CD4-positive, CD25-positive, alpha-beta regulatory T cell (primary cell): Measurements from ENCODE around the gene SMO. TPM values are rescaled to one million over a fixed set of nuclear protein-coding genes. Genes with fewer than 3 reads are reported as not detected.
"Not testable (repeated sequence)": the region's sequence is repeated elsewhere in the genome, so short reads cannot be mapped to it uniquely, and the experiment has no call there.

Experiments
- ATAC-seq, 2 donors: fragments of 150-1000 bp; cut with Tn5 transposase; one replicate each; pipeline ENCODE4 v1.10.0; 2021; ENCODE audit warnings: low read depth in 2 of 2, moderate number of reproducible peaks in 2 of 2, moderate library complexity in 1 of 2
- DNase-seq, 3 donors: peaks; one replicate each; pipeline versions ENCODE4 v3.0.0 to v3.0.0-alpha.2; 2012 to 2022; ENCODE audit warnings: mixed read lengths in 1 of 3
- H3K27ac ChIP-seq: one replicate; pipeline ENCODE4 v1.7.0; 2013; ENCODE audit warnings: mild to moderate bottlenecking, low read length; ENCODE audit not compliant: insufficient read depth, poor library complexity, severe bottlenecking
- H3K27me3 ChIP-seq: one replicate; pipeline ENCODE4 v1.7.0; 2013; ENCODE audit warnings: low read length; ENCODE audit not compliant: control insufficient read depth, insufficient read depth
- H3K36me3 ChIP-seq: one replicate; pipeline ENCODE4 v1.7.0; 2013; ENCODE audit warnings: mild to moderate bottlenecking, low read length, moderate library complexity; ENCODE audit not compliant: control insufficient read depth, insufficient read depth
- H3K4me1 ChIP-seq: 2 replicates; pipeline ENCODE4 v1.7.0; 2013; ENCODE audit warnings: mild to moderate bottlenecking, low read length; ENCODE audit not compliant: insufficient read depth, control insufficient read depth, poor library complexity, severe bottlenecking
- H3K4me3 ChIP-seq: one replicate; pipeline ENCODE4 v1.7.0; 2013; ENCODE audit warnings: low read depth, mild to moderate bottlenecking, low read length, moderate library complexity
- H3K9me3 ChIP-seq, 2 experiments: 1 replicate in 1 of 2; 2 replicates in 1 of 2; pipeline ENCODE4 v1.7.0; 2013; ENCODE audit warnings: low read length in 2 of 2, mild to moderate bottlenecking in 1 of 2, moderate library complexity in 1 of 2; ENCODE audit not compliant: control insufficient read depth in 2 of 2
- H3K27ac Mint-ChIP-seq, 3 donors: one replicate each; pipeline ENCODE4 v1.8.0; 2020 to 2022; ENCODE audit warnings: mild to moderate bottlenecking in 3 of 3, mixed read lengths in 3 of 3, moderate library complexity in 2 of 3
- H3K27me3 Mint-ChIP-seq: one replicate; pipeline ENCODE4 v1.8.0; 2022; ENCODE audit warnings: mild to moderate bottlenecking, mixed read lengths
- H3K36me3 Mint-ChIP-seq: one replicate; pipeline ENCODE4 v1.8.0; 2020; ENCODE audit warnings: mixed read lengths
- H3K4me1 Mint-ChIP-seq, 4 donors: one replicate each; pipeline ENCODE4 v1.8.0; 2020 to 2022; ENCODE audit warnings: mixed read lengths in 4 of 4, mild to moderate bottlenecking in 1 of 4
- H3K4me3 Mint-ChIP-seq, 4 donors: one replicate each; pipeline ENCODE4 v1.8.0; 2020 to 2022; ENCODE audit warnings: mild to moderate bottlenecking in 4 of 4, mixed read lengths in 4 of 4, moderate library complexity in 3 of 4
- H3K9me3 Mint-ChIP-seq, 7 donors: one replicate each; pipeline ENCODE4 v1.8.0; 2020 to 2022; ENCODE audit warnings: mixed read lengths in 7 of 7, mild to moderate bottlenecking in 3 of 7, moderate library complexity in 2 of 7
- polyA plus RNA-seq, 4 donors: library from polyadenylated mRNA; unstranded; fragments of 300-500 nt; fragmentation: Illumina TruSeq; gene quantifications; one replicate each; pipeline ENCODE4 v1.2.3, GENCODE V29; 2021
- total RNA-seq: library from RNA; stranded (reverse); gene quantifications from one replicate; pipeline ENCODE4 v1.2.3, GENCODE V29; 2022

The SMO gene
- total and polyA plus RNA-seq, 5 donors from 2014 or later: 0.12 TPM; not detected in 4

DNA sequence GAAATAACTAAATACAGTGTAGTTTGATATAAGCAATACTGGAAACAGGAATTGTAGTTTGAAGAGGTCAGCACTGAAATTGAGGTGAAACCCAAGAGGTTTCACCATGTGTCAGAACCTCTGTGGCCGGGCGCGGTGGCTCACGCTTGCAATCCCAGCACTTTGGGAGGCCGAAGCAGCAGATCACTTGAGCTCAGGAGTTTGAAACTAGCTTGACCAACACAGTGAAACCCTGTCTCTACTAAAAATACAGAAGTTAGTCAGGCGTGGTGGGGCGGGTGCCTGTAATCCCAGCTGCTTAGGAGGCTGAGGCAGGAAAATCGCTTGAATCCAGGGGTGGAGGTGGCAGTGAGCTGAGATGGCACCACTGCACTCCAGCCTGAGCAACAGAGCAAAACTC is 50.1 kb downstream of the SMO start:
- Mint-ChIP-seq H3K9me3 (peaks cover 0 to 2% (median 0%) of the 10 kb centered on the region in 7 donors), H3K4me1 (peaks cover 7 to 21% (median 11%) of the 10 kb centered on the region in 4 donors), H3K4me3 (no peak overlapping the region), H3K27me3 (no peaks in the 10 kb centered on the region), H3K27ac (no peak overlapping the region), H3K36me3 (peaks cover 12% of the 10 kb centered on the region)
- H3K9me3 ChIP-seq: no peaks in the 10 kb centered on the region
- DNase-seq: no peak
- no peaks in the 10 kb centered on the region for H3K27me3 ChIP-seq
- H3K36me3 ChIP-seq: no peaks in the 10 kb centered on the region
- no peaks in the 10 kb centered on the region for H3K4me1 ChIP-seq
- no peak overlapping the region for H3K4me3 ChIP-seq
- H3K27ac ChIP-seq: no peak overlapping the region
- ATAC-seq: no peak

DNA sequence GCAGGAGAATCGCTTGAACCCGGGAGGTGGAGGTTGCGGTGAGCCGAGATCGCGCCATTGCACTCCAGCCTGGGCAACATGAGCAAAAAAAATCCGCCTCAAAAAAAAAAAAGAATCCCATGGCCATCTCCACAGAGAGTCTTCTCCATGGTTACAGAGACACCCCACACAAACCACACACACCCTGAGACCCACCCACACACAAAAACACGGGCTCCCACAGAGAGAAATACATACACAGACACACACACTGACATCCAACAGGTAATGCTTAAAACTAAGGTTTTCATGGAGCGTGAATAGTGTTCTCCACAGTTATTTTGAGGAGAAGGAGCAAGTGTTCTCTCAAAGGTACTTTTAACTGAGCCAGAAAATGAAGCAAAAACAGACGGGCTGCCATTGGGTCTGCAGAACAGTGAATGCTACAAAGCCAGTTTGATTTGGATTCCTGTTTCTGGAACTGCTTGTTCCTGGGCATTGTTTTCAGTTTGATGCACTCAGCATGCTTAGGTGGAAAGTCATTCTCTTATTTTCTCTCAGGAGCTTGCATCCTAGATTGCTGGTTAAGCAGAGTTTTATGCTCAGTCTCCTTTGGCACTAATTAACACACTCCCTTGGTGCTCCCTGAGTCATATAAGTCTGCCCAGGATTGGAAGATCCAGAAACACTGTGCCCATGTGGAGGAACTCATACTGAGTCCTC is 51.8 kb downstream of the SMO start:
- Mint-ChIP-seq H3K4me1 (peaks cover 4 to 11% (median 8%) of the 10 kb centered on the region in 4 donors), H3K4me3 (no peak overlapping the region), H3K27me3 (no peaks in the 10 kb centered on the region), H3K9me3 (peaks cover 0 to 2% (median 0%) of the 10 kb centered on the region in 7 donors), H3K27ac (peak overlapping the region in 1 of 3 donors; percentile 6), H3K36me3 (peaks cover 19% of the 10 kb centered on the region)
- Histone ChIP-seq H3K27me3 (no peaks in the 10 kb centered on the region), H3K36me3 (no peaks in the 10 kb centered on the region), H3K27ac (no peak overlapping the region), H3K4me3 (no peak overlapping the region), H3K9me3 (no peaks in the 10 kb centered on the region), H3K4me1 (no peaks in the 10 kb centered on the region)
- DNase-seq (no peak), ATAC-seq (no peak)

DNA sequence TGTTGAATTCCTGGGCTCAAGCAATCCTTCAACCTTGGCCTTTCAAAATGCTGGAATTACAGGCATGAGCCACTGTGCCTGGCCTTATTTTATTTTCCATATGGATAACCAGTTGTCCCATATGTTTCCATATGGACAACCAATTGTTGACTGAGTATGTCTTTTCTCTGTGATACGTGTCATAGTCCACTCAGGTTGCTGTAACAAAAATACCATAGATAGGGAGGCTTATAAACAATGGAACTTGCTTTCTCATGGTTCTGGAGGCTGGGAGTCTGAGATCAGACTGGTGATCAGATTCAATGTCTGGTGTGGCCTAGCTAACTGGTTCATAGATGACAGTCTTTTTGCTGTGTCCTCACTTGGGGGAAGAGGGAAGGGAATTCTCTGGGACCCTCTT is 55.8 kb downstream of the SMO start:
- ATAC-seq (no peak), DNase-seq (no peak)
- H3K4me3 Mint-ChIP-seq: no peak overlapping the region
- no peaks in the 10 kb centered on the region for H3K27me3 ChIP-seq
- H3K9me3 ChIP-seq: no peaks in the 10 kb centered on the region
- H3K4me1 ChIP-seq: no peaks in the 10 kb centered on the region
- peaks cover 21% of the 10 kb centered on the region for H3K36me3 Mint-ChIP-seq
- no peak overlapping the region for H3K27ac Mint-ChIP-seq
- H3K4me3 ChIP-seq: no peak overlapping the region
- peaks cover 0 to 2% (median 0%) of the 10 kb centered on the region in 7 donors for H3K9me3 Mint-ChIP-seq
- H3K4me1 Mint-ChIP-seq: peaks cover 6 to 18% (median 7%) of the 10 kb centered on the region in 4 donors
- no peaks in the 10 kb centered on the region for H3K27me3 Mint-ChIP-seq
- no peaks in the 10 kb centered on the region for H3K36me3 ChIP-seq
- H3K27ac ChIP-seq: no peak overlapping the region

DNA sequence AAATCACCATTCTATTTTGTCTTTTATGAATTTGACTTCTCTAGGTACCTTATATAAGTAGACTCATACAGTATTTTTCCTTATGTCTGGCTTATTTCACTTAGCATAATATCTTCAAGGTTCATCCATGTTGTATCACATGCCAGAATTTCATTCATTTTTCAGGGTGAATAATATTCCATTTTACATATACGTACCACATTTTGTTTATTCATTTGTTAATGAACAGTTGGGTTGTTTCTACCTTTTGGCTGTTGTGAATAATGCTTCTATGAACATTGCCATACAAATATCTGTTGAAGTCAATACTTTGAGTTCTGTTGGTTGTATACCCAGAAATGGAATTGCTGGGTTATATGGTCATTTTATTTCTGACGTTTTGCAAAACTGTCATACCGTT is 57.1 kb downstream of the SMO start:
- no peak overlapping the region for H3K27ac Mint-ChIP-seq
- H3K36me3 Mint-ChIP-seq: peaks cover 17% of the 10 kb centered on the region
- no peaks in the 10 kb centered on the region for H3K27me3 Mint-ChIP-seq
- ATAC-seq (no peak), DNase-seq (no peak)
- no peak overlapping the region for H3K27ac ChIP-seq
- H3K4me1 ChIP-seq: no peaks in the 10 kb centered on the region
- no peaks in the 10 kb centered on the region for H3K27me3 ChIP-seq
- no peaks in the 10 kb centered on the region for H3K36me3 ChIP-seq
- peaks cover 0 to 2% (median 0%) of the 10 kb centered on the region in 7 donors for H3K9me3 Mint-ChIP-seq
- no peaks in the 10 kb centered on the region for H3K9me3 ChIP-seq
- H3K4me3 Mint-ChIP-seq: peak overlapping the region in 1 of 4 donors; percentile 1
- peaks cover 5 to 22% (median 7%) of the 10 kb centered on the region in 4 donors for H3K4me1 Mint-ChIP-seq
- H3K4me3 ChIP-seq: no peak overlapping the region

DNA sequence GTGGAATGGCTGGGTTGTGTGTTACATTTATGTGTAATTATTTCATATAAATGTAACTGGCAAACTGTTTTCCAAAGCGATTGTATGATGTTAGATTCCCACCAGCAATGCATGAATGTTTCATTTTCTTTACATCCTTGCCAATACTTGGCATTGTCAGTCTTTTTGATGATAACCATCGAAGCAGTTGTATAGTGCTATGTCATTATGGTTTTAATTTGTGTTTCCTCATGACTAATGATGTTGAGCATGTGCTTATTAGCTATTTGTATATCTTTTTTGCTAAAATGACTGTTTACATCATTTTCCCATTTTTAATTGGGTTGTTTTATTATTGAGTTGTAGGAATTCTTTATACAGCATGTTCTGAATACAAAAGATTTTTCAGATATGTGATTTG is 58.7 kb downstream of the SMO start:
- H3K4me1 ChIP-seq: no peaks in the 10 kb centered on the region
- H3K27me3 ChIP-seq: no peaks in the 10 kb centered on the region
- H3K4me3 ChIP-seq: no peak overlapping the region
- no peak for ATAC-seq
- H3K36me3 ChIP-seq: no peaks in the 10 kb centered on the region
- no peak overlapping the region for H3K27ac Mint-ChIP-seq
- no peak overlapping the region for H3K4me3 Mint-ChIP-seq
- H3K9me3 Mint-ChIP-seq: peaks cover 0 to 2% (median 0%) of the 10 kb centered on the region in 7 donors
- DNase-seq: no peak
- H3K9me3 ChIP-seq: no peaks in the 10 kb centered on the region
- H3K4me1 Mint-ChIP-seq: peaks cover 5 to 26% (median 15%) of the 10 kb centered on the region in 4 donors
- no peak overlapping the region for H3K27ac ChIP-seq
- H3K27me3 Mint-ChIP-seq: no peaks in the 10 kb centered on the region
- peaks cover 17% of the 10 kb centered on the region for H3K36me3 Mint-ChIP-seq

DNA sequence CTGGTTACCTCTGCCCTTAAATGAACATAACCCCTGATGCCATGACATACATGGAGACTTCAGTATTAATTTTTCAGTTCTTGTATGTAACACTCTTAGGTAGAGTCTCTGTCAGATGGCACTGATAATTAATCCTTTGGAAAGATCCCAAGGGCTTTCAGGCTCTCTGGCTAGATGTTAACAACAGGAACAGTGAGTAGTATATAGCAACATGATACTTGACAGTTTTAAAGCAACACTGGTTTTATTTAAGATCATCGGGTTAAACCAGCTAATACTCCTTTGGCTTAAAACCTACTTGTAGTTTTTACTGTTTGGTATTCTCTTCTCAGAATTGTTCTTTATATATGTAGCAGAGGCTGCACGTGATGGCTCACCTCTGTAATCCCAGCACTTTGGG is 63.7 kb downstream of the SMO start:
- DNase-seq (no peak), ATAC-seq (no peak)
- Mint-ChIP-seq H3K27ac (peak overlapping the region in 1 of 3 donors; percentile 18), H3K4me3 (no peak overlapping the region), H3K36me3 (no peaks in the 10 kb centered on the region), H3K4me1 (peaks cover 4 to 25% (median 14%) of the 10 kb centered on the region in 4 donors), H3K9me3 (no peaks in the 10 kb centered on the region), H3K27me3 (no peaks in the 10 kb centered on the region)
- Histone ChIP-seq H3K9me3 (no peaks in the 10 kb centered on the region), H3K36me3 (no peaks in the 10 kb centered on the region), H3K27me3 (no peaks in the 10 kb centered on the region), H3K27ac (no peak overlapping the region), H3K4me3 (no peak overlapping the region), H3K4me1 (no peaks in the 10 kb centered on the region)

DNA sequence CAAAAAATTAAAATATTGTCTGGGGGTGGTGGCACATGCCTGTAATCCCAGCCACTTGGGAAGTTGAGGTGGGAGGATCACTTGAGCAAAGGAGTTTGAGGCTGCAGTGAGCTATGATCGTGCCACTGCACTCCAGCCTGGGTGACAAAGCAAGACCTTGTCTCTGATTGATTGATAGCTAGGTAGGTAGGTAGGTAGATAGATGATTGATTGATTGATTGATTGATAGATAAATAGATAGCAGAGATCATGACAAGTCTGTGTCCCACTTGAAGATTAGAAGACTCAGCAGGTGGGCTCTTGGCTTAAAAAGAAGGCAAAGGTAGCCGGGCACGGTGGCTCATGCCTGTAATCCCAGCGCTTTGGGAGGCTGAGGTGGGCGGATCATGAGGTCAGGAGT is 64.2 kb downstream of the SMO start:
- not testable (repeated sequence) for H3K27me3 Mint-ChIP-seq, H3K36me3 ChIP-seq, H3K27ac ChIP-seq, DNase-seq, H3K36me3 Mint-ChIP-seq, H3K9me3 Mint-ChIP-seq, H3K9me3 ChIP-seq, H3K4me3 ChIP-seq, H3K27me3 ChIP-seq, H3K4me1 ChIP-seq, ATAC-seq
- Mint-ChIP-seq H3K27ac (peak overlapping the region in 1 of 3 donors; percentile 18), H3K4me3 (peak overlapping the region in 1 of 4 donors; percentile 61), H3K4me1 (peaks cover 4 to 24% (median 14%) of the 10 kb centered on the region in 4 donors)

DNA sequence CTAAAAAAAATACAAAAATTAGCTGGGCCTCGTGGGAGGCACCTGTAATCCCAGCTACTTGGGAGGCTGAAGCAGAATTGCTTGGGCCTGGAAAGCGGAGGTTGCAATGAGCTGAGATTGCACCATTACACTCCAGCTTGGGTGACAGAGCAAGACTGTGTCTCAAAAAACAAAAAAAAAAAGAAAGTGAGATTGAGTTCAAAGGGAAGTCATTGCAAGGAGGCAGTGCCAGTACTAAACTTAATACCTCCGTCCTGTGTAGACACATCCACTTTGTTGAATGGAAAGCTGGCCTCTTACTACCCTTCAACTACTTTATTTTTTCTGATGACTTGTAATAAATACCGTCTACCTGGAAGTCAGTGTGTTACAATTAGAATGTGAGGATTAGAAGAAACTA is 67.4 kb downstream of the SMO start:
- Mint-ChIP-seq H3K36me3 (no peaks in the 10 kb centered on the region), H3K4me3 (no peak overlapping the region), H3K9me3 (no peaks in the 10 kb centered on the region), H3K27me3 (no peaks in the 10 kb centered on the region), H3K27ac (no peak overlapping the region), H3K4me1 (peaks cover 22 to 32% (median 26%) of the 10 kb centered on the region in 4 donors)
- Histone ChIP-seq H3K9me3 (no peaks in the 10 kb centered on the region), H3K4me3 (no peak overlapping the region), H3K36me3 (no peaks in the 10 kb centered on the region), H3K4me1 (peaks cover 6% of the 10 kb centered on the region), H3K27me3 (no peaks in the 10 kb centered on the region), H3K27ac (no peak overlapping the region)
- DNase-seq (no peak), ATAC-seq (no peak)
